IPS DF 19.7 (cell line): Measurements from ENCODE around the gene HAPLN2.
"Not testable (repeated sequence)": the region's sequence is repeated elsewhere in the genome, so short reads cannot be mapped to it uniquely, and the experiment has no call there.

Source experiments
- DNase-seq: peaks from one replicate; pipeline ENCODE4 v3.0.0-alpha.2; 2013; ENCODE audit warnings: low read depth, low spot score

The HAPLN2 gene

GRCh38 chr1:156616463-156616862 lies 2.8 kb upstream of the HAPLN2 start:
- no peak for DNase-seq

GRCh38 chr1:156619582-156619955 lies 354 bp downstream of the HAPLN2 start:
- DNase-seq = no peak

- DNase-seq = no peak
Observed at GRCh38 chr1:156622581-156623297, 3.5 kb downstream of the HAPLN2 start.

GRCh38 chr1:156623946-156624813 lies 5.0 kb downstream of the HAPLN2 start:
- DNase-seq = no peak

- no peak for DNase-seq
Observed at GRCh38 chr1:156624814-156625435, 5.7 kb downstream of the HAPLN2 start.

GRCh38 chr1:156625436-156626078 lies 6.3 kb downstream of the HAPLN2 start:
- no peak for DNase-seq

GRCh38 chr1:156626079-156626438 lies 6.8 kb downstream of the HAPLN2 start:
- DNase-seq = no peak

GRCh38 chr1:156627313-156627880 lies 8.2 kb downstream of the HAPLN2 start:
- DNase-seq = no peak

- no peak for DNase-seq
Observed at GRCh38 chr1:156629823-156630449, 10.7 kb downstream of the HAPLN2 start.

- not testable (repeated sequence) for DNase-seq
Observed at GRCh38 chr1:156631152-156631551, 11.9 kb downstream of the HAPLN2 start.

- DNase-seq = no peak
Observed at GRCh38 chr1:156632355-156632754, 13.1 kb downstream of the HAPLN2 start.

- no peak for DNase-seq
Observed at GRCh38 chr1:156638189-156638985, 19.2 kb downstream of the HAPLN2 start.

GRCh38 chr1:156639601-156640101 lies 20.4 kb downstream of the HAPLN2 start:
- no peak for DNase-seq

- no peak for DNase-seq
Observed at GRCh38 chr1:156640842-156641706, 21.9 kb downstream of the HAPLN2 start.

GRCh38 chr1:156641761-156642264 lies 22.6 kb downstream of the HAPLN2 start, which contains the start of gene BCAN:
BCAN (plus strand) TSS chr1:156642117; CDS start chr1:156646055, 3,938 bp downstream.
- DNase-seq = no peak

- DNase-seq = no peak
Observed at GRCh38 chr1:156642265-156643048, 23.2 kb downstream of the HAPLN2 start.

GRCh38 chr1:156643049-156643777 lies 24.0 kb downstream of the HAPLN2 start:
- DNase-seq = no peak

- DNase-seq = no peak
Observed at GRCh38 chr1:156643778-156644092, 24.5 kb downstream of the HAPLN2 start.
